ENCODE data around the gene CACNA2D1. TPM values are rescaled to one million over a fixed set of nuclear protein-coding genes. Genes with fewer than 3 reads are reported as not detected.

Gene CACNA2D1
- total and polyA plus RNA-seq, 8 donors = 1.8 to 72.7 (median 5.7) TPM

- H3K4me3 ChIP-seq = no peak overlapping the region
- no peaks in the 10 kb centered on the region for H3K4me1 ChIP-seq
- H3K27ac ChIP-seq = no peak overlapping the region
- no peaks in the 10 kb centered on the region for H3K27me3 ChIP-seq
- no peaks in the 10 kb centered on the region for H3K9me3 ChIP-seq
- no peak for DNase-seq
- H3K36me3 ChIP-seq = no peaks in the 10 kb centered on the region
- TF ChIP-seq EP300 (IDR thresholded peaks at IDR 0.05) (no peak), POLR2AphosphoS5 (IDR thresholded peaks at IDR 0.05) (no peak), CTCF (IDR thresholded peaks at IDR 0.05) (no peak), POLR2A (IDR thresholded peaks at IDR 0.05) (no peak)
- intact Hi-C loops (cut with DNase I; ENCODE audit: low total_unique reads) = no loop called here
- 67 to 81% (median 76%) methylated on average over 3 of the region's 3 CpGs for WGBS, 5 donors
These were observed 178.7 kb downstream of the CACNA2D1 start for GRCh38 chr7:82264783-82265305.

DNA sequence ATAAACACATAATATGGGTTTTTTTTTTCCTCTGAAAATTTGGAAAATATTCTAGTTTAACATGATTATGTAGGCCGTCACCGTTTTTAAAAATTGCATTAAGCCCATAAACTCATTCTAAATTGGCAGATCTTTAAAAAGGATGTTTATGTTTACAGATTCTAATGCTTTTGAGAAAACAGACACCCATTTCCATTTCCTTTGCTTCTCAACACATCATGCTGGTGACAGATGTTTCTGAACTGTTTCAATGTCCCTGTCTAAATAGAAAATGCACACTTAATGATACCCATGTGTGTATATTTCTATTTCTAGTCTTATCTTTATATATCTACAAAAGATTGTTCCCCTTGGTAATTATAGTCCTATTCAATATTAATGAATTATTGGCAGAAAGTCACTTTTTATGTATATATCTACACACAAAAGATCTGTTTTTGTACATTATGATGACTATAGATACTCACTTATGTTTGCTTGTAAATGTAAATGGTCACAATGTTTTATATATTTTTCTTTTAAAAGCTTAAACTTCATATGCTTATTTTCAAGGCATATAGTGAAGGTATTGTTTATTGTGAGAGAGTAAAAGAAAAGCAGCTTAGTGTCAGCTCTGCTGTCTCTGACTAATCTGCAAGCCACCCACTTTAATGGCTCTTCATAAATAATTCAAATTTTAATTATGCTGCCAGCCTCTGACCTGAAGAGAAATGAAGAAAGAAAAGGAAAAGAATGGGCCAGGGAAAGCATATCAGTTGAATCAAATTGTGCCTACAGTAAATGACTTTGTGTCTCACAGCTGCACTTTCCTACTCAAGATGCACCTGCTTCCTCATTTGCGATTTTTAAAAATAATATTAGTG, 179.4 kb downstream of the CACNA2D1 start:
- intact Hi-C loops (cut with DNase I; ENCODE audit: low total_unique reads) = no loop called here
- Histone ChIP-seq H3K27ac (no peak overlapping the region), H3K36me3 (no peaks in the 10 kb centered on the region), H3K9me3 (no peaks in the 10 kb centered on the region), H3K4me1 (no peaks in the 10 kb centered on the region), H3K27me3 (no peaks in the 10 kb centered on the region), H3K4me3 (no peak overlapping the region)
- TF ChIP-seq CTCF (IDR thresholded peaks at IDR 0.05) (no peak), POLR2A (IDR thresholded peaks at IDR 0.05) (no peak), EP300 (IDR thresholded peaks at IDR 0.05) (no peak), POLR2AphosphoS5 (IDR thresholded peaks at IDR 0.05) (no peak)
- DNase-seq = no peak
- 73 to 79% (median 78%) methylated on average over 3 of the region's 3 CpGs for WGBS, 5 donors

GRCh38 chr7:82258181-82258580, 185.4 kb downstream of the CACNA2D1 start:
- TF ChIP-seq POLR2AphosphoS5 (IDR thresholded peaks at IDR 0.05) (no peak), EP300 (IDR thresholded peaks at IDR 0.05) (no peak), CTCF (IDR thresholded peaks at IDR 0.05) (no peak), POLR2A (IDR thresholded peaks at IDR 0.05) (no peak)
- Histone ChIP-seq H3K4me1 (peaks cover 0 to 8% (median 0%) of the 10 kb centered on the region in 4 donors), H3K27me3 (no peaks in the 10 kb centered on the region), H3K27ac (no peak overlapping the region), H3K9me3 (no peaks in the 10 kb centered on the region), H3K36me3 (no peaks in the 10 kb centered on the region), H3K4me3 (no peak overlapping the region)
- DNase-seq = no peak
- 31 to 48% (median 39%) methylated on average over 2 of the region's 2 CpGs for WGBS, 5 donors
- intact Hi-C loops (cut with DNase I; ENCODE audit: low total_unique reads) = no loop called here

GRCh38 chr7:82257118-82257695, 186.4 kb downstream of the CACNA2D1 start:
- intact Hi-C loops (cut with DNase I; ENCODE audit: low total_unique reads) = no loop called here
- peak in 1 of 2 donors; percentile 33 for DNase-seq
- H3K9me3 ChIP-seq = no peaks in the 10 kb centered on the region
- TF ChIP-seq CTCF (IDR thresholded peaks at IDR 0.05) (no peak), POLR2A (IDR thresholded peaks at IDR 0.05) (no peak), POLR2AphosphoS5 (IDR thresholded peaks at IDR 0.05) (no peak)
- H3K27me3 ChIP-seq = no peaks in the 10 kb centered on the region
- no peak overlapping the region for H3K4me3 ChIP-seq
- 81 to 98% (median 88%) methylated on average over 2 of the region's 2 CpGs for WGBS, 5 donors
- H3K36me3 ChIP-seq = no peaks in the 10 kb centered on the region
- peaks cover 0 to 8% (median 0%) of the 10 kb centered on the region in 4 donors for H3K4me1 ChIP-seq
- no peak overlapping the region for H3K27ac ChIP-seq
